Epidermal melanocyte (primary cell): Measurements from ENCODE around the gene MYL7.

Experiments
- DNase-seq: peaks from one replicate; pipeline ENCODE4 v3.0.0; 2011; ENCODE audit warnings: low spot score; ENCODE audit not compliant: insufficient read length

Gene MYL7

DNA sequence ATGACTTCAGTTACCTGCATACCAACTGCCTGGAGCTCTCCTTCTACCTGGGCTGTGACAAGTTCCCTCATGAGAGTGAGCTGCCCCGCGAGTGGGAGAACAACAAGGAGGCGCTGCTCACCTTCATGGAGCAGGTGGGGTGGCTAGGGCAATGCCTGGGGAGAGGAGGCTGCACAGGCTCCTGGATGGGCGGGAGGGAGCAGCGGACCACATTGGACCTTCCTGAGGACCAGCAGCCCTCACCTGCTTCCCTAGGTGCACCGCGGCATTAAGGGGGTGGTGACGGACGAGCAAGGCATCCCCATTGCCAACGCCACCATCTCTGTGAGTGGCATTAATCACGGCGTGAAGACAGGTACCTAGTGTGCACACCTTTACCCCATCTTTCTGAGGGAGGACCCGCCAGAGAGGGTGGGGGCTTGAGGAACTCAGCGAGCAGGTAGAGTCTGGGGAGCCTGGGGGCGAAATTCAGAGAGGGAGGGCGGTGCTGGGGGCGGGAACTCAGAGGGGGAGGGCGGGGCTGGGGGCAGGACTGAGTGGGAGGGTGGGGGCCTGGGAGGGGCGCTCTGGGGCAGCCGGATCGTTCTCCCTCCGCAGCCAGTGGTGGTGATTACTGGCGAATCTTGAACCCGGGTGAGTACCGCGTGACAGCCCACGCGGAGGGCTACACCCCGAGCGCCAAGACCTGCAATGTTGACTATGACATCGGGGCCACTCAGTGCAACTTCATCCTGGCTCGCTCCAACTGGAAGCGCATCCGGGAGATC lies 28.0 kb downstream of the MYL7 start:
- DNase-seq, result peak; percentile 13

- peak; percentile 15 for DNase-seq
Observed at GRCh38 chr7:44112231-44112996, 28.7 kb downstream of the MYL7 start.

DNA sequence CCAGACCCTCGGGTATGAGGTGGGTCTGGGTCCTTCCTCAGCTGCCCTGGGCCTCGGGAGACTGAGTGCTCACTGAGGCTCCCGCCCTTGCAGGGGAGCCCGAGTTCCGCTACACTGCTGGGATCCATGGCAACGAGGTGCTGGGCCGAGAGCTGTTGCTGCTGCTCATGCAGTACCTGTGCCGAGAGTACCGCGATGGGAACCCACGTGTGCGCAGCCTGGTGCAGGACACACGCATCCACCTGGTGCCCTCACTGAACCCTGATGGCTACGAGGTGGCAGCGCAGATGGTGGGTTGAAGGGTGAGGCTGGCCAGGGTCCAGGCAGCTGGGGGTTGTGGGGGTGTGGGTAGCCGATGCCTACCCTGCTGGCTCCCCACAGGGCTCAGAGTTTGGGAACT lies 29.4 kb downstream of the MYL7 start:
- DNase-seq, result no peak

DNA sequence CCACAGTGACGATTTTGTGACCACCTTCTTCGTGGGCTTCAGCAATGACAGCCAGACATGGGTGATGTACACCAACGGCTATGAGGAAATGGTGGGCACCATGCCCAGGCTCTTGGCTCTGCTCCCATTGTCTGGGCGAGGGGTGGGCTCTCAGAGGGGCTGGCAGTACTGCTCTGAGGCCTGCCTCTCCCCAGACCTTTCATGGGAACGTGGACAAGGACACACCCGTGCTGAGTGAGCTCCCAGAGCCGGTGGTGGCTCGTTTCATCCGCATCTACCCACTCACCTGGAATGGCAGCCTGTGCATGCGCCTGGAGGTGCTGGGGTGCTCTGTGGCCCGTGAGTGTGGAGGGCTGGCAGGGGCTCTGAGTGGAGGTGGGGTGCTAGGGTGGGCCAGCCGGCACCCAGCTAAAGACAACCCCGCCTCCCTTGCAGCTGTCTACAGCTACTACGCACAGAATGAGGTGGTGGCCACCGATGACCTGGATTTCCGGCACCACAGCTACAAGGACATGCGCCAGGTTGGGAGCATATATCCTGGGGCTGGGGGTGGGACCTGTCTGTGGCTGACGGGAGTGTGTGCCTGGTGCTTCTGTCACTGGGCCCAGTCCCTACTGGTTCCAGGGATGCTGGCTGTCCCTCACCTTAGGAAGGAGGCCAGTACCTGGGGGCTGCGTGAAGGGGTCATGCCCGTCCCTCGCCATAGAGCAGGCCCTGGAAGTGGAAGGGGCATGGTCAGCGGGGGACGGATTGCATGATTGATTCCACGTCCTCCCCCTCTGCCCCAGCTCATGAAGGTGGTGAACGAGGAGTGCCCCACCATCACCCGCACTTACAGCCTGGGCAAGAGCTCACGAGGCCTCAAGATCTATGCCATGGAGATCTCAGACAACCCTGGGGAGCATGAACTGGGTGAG lies 30.2 kb downstream of the MYL7 start:
- DNase-seq, result peak; percentile 12

- no peak for DNase-seq
Observed at GRCh38 chr7:44109991-44110390, 31.1 kb downstream of the MYL7 start.

DNA sequence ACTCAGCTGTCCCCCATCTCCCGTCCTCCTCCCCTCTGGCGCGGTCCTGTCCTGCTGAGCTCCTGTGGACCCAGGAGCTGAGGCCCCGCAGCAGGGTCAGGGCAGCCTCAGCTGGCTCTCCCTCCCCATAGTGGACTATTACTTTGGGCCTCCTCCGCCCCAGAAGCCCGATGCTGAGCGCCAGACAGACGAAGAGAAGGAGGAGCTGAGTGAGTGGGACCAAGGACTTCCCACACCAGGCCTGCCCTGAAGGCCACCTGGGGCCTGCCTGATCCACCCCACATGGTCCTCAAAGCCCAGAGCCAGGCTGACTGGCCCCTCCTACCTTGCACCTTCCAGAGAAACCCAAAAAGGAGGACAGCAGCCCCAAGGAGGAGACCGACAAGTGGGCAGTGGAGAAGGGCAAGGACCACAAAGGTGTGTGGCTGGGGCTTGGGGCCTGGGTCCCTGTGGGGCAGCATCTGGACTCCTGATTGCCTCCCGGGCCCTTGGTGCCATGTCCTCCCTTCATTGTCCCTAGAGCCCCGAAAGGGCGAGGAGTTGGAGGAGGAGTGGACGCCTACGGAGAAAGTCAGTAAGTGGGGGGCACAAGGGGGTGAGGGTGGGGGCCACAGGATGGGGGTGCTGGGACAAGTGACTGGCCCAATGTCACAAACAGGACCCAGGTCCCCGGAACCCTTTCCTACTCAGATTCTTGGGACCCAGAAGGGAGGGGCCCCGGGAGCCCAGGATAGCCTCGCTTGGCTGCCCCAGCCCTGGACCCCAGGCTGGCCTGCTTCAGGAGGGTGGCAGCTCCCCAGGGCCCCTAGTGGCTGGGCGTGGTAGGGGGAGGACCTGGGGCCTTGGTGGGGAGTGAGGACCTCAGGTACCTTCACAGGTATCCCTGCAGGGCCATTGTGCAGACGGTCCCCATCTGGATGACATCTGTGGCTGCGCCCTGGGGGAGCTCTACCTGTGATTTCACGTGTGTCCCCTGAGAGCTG lies 32.1 kb downstream of the MYL7 start:
- no peak for DNase-seq

DNA sequence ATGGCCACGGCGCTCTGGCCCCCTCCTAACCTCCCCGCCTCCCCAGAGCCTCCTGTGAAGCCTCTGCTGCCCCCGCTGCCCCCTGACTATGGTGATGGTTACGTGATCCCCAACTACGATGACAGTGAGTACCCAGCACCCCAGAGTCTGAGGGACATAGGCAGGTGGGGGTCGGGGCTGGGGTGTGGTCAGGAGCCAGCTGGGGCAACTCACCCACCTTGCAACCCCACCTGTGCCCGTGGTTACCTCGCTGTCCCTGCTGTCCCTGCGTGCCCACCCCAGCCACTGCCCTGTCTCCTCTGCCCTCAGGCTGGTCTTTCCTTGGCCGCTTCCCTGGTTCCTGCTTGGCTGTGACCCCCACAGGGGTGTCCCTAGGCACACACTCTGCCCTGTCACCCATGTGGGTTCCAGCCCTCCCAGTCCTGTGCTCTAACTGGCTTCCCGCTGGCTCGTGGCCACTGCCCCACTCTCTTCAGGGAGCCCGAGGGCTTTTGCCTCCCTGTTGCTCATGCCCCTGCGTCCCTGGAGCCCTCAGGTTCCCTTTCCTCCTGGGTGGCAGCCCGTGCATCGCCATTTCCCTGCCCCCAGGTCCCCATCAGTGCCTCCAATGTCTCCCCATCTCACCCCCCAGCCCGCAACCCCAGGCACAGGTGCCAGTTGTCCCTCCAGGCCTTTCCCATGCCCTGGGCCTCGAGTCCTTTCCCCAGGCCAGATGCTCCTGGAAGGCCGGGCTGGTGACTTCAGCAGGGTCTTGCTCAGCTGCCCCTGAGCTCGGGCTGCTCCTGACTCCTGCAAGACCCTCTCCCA lies 33.0 kb downstream of the MYL7 start:
- DNase-seq, result no peak

GRCh38 chr7:44107116-44107960 lies 33.8 kb downstream of the MYL7 start:
- DNase-seq, result no peak

- no peak for DNase-seq
Observed at GRCh38 chr7:44106311-44107065, 34.6 kb downstream of the MYL7 start.

DNA sequence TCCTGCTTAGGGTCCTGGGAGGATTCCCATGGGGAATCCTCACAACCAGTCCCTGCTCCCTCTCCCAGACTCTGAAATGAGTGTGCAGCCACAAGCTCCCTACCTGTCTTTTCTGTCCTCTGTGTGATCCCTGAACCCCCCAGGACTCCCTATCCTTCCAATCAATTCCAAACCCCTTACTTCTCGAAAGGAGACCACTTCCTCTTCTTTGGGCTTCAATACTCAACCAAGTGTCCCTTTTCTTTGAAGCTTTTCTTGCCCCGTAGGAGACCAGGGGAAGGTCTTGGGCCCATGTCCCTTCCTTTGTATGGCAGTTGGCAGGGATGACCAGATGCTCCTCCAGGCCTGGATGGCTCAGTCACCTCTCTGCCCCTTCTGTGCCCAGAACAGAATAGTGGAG lies 35.3 kb downstream of the MYL7 start:
- no peak for DNase-seq

DNA sequence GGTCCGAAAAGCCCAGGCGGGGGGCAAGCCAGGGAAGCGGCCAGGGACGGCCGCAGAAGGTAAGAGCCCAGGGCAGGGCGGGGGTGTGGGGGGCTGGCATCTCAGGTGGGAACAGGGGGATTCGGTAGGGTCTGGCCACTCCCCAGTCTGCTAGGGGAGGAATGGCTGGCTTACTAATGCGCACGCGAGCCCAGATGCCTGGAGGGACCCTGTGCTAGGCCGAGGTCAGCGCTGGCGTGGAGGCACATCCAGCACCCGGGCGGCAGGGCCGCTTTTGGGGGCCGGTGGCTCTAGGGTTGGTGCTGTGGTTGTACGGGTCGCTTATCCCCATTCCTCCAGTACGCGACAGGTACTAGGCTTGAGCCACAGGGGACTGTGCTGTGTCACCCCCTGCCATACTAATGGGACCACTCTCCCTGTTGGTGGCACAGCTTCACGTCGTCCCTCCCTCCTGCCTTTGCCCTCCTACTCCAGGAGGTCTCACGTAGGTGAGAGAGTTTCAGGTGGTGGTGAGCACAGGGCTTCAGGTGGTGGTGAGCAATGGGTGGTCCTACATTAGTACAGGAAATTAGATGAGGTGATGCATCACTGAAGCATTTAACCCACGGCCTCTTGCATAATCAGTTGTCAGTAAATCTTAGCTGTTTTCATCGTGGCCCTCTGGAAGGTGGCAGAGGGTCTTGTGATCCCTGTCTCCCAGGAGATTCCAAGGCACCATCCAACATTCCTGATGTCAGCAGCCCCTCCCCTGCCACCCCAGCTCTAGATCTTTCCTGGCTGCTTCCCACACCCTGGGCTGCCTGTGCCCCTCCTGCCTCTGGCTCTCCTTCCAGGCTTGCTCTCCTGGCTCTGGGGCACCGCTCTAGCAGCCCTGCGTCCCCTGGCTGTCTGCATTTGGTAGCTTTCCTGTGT lies 36.0 kb downstream of the MYL7 start:
- peak; percentile 50 for DNase-seq

GRCh38 chr7:44103923-44104859 lies 36.9 kb downstream of the MYL7 start, which contains the start of gene AEBP1:
AEBP1 (plus strand) TSS chr7:44104345; CDS start chr7:44104666, 321 bp downstream.
- DNase-seq, result peak; percentile 62

DNA sequence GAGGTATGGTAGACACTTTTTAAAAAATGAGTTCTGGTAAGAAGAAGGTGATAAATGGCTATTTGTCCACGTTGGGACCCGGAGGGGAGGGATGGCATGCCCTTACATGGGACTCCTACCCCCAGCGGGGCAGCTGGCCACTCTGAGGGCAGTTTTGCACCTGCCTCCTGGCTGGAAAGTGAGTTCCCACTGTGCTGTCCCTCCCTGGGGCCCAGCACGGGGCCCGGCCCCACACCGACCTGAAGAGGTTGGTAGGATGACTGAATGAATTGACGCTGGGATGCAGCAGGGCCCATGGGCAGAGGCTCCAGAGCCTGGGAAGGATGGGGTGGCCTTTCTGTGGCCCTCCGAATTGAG lies 37.6 kb downstream of the MYL7 start:
- DNase-seq, result no peak

DNA sequence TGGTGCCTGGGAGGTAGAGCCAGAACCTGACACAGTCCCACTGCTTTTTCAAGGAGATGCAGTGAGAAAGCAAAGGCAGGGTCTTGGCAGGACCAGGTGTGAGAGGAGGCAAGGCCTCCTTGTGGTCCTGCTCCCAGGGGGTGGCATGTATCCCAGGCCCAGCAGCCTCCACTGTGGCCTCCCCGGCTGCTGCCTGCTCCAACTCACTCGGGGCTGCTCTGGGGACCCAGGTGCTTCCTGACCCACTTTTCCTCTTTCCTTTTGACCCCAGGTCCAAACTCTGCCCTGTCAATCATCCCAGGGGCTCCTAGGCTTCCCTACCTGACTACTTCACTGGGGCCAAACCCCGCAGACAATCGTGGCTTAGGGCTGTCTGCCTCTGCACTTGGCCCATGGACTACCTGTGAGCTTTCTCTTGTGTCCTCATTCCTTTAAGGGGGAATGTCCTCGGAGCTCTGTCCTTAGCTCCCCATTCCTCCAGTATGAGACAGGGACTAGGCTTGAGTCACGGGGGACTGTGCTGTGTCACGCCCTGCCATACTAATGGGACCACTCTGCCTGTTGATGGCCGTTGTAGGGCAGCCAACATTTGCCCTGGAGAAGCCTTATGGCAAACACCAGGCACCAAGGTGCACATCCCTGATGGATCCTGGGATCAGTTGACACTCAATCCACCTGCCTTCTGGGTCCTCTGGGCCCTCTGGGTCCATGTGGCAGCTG lies 38.1 kb downstream of the MYL7 start:
- DNase-seq, result no peak
